GM12872 (cell line): ENCODE measurements around the gene ILKAP.

Source experiments
- TF ChIP-seq, protein P1 (sequence below): IDR thresholded peaks from 3 replicates; pipeline ENCODE4 v1.5.1; 2011; ENCODE audit warnings: low read depth, mild to moderate bottlenecking, low read length, moderate library complexity; ENCODE audit not compliant: insufficient read depth

The ILKAP gene

DNA sequence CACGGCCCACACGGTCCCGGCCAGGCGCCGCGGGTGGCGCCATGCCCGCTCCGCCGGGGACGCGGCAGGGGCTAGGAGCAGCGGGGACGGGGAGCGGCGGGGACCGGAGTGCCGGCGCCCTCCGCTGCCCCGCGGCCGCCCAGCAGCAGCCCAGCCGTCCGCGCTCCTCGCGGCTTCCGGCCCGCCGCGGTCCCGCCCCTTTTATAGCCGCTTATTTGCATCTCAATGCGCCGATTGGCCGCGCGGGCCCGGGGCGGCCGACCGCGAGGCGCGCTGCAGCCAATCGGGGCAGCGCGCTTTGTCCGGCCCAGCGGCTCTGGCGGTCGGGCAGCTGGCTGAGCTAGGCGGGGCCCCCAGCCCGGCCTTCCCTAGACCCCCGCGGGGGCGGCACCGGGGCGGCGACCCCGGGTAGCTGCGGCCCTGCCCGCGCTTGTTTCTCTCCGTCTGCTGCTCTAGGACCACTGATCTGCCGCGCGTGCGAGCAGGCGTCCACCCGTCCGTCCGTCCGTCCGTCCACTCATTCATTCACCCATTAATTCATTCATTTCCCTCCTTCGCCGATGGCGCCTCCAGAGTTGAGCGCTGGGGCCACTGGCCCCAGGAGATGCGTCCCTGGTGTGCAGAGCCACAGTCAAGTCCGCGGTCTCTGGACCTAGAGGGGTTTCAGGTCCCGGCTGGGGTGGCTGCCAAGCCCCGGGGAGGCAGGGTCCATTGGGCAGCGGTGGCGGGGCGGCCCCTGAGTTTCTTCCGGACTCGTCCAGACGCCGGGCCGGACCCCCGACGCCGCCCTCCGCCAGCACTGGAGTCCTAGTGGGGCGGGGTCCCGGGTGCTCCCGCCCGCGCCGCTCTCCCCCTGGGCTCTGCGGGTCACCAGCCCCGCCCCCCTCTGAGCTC lies 36.6 kb upstream of the ILKAP start, which contains the start of gene HES6:
TSS of gene HES6 (minus strand) at position 176 of the 894 bp plus-strand sequence. CDS start at position 43, 133 bp downstream.
- TF ChIP-seq, protein P1, sequence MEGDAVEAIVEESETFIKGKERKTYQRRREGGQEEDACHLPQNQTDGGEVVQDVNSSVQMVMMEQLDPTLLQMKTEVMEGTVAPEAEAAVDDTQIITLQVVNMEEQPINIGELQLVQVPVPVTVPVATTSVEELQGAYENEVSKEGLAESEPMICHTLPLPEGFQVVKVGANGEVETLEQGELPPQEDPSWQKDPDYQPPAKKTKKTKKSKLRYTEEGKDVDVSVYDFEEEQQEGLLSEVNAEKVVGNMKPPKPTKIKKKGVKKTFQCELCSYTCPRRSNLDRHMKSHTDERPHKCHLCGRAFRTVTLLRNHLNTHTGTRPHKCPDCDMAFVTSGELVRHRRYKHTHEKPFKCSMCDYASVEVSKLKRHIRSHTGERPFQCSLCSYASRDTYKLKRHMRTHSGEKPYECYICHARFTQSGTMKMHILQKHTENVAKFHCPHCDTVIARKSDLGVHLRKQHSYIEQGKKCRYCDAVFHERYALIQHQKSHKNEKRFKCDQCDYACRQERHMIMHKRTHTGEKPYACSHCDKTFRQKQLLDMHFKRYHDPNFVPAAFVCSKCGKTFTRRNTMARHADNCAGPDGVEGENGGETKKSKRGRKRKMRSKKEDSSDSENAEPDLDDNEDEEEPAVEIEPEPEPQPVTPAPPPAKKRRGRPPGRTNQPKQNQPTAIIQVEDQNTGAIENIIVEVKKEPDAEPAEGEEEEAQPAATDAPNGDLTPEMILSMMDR: no peak

DNA sequence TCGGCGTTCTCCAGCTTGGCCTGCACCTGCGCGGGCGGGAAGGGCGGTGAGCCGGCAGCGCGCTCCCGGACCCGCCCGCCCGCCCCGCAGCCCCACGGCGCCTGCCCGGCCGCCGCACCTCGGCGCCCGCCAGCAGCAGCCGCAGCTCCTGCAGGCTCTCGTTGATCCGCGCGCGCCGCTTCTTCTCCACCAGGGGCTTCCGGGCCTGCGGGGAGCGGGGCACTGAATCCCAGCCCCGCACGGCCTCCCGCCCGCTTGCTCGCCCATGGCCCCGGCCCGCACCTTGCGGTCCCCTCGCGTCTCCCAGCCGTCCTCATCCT lies 36.0 kb upstream of the ILKAP start:
- TF ChIP-seq, protein P1: no peak

DNA sequence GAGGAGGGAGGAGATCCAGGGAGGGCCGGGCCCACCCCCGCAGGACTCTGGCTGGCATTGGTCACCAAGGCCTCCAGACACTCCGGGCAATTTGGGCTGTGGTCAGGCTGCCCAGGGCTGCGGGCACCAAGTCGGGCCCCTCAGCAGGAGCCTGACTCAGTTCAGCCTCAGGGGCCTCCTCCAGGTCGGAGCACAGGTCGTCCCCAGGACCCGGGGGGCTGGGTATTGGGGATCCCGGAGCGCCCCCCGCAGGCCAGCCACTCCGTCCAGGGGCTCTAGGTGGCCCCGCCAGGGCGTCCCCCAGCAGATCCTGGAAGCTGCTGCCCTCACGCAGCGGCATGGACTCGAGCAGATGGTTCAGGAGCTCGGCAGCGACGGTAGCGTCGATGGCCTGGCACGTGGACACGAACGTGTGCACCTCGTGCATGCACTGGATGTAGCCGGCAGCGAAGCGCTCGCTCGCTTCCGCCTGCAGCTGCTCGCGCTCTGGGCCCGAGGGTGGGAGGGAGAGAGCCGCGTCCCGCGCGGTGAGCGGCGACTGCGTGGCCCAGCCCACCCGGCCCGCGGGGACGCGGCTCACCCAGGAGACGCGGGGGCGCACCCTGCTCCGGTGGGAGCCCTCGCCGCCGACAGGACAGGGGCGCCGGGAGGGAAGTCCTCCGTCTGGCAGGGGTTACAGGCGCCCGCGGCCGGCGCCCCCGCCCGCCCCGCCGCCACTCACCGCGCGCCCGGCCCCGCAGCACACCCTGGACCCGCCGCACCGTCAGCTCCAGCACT lies 35.5 kb upstream of the ILKAP start:
- TF ChIP-seq, protein P1: no peak

DNA sequence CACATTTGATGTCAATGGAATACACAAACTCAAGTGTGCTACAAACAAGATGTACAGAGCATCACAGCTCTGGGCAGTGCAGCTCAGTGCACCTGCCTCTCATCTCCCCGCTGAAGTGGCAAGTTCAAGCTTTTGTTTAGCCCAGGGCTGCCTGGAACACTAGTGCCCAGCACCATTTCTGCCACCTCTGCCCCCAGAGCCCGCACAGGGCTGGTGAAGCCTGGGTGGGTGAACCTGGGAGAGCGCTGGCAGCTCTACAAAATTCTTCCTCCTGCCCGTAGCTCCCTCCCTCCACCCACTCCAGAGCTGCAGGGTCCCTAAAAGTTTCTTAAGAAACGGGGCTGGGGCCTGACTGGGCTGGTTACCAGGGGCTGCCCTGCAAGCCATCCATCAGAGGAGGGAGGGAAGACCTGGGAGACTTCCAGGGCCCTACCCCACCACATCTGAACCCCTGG lies 34.8 kb upstream of the ILKAP start:
- TF ChIP-seq, protein P1: no peak

DNA sequence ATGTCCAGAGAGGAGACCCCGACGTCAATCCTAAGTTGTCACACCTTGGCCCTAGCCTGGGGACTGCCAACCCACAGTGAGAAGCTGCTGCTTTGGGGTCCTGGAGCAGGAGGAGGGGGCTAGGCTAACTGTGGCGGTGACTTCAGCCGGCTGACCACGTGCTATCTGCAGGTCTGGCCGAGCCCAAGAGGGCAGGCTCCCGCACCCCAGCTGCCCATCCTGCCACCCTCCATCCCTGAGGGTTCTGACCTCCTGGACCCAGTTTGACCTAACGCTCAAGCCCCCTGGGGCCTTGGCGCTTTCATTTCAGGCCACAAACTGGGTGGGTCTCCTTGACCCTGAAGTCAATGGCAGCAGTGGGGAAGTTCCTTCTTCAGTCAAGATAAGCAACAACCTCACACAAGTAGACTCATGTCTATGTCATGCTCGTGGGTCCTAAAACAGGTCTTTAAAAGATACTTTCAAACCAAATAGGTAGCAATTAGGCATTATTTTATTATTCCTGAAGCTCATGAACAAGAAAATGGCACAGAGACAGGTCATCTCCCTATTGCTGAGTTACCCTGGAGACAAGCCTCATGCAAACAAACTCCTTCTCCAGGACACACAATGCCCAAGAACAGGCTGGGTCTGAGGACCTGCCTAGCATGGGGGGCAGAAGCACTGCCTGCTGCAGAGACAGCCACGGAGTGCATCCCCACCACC lies 34.1 kb upstream of the ILKAP start:
- TF ChIP-seq, protein P1: no peak

DNA sequence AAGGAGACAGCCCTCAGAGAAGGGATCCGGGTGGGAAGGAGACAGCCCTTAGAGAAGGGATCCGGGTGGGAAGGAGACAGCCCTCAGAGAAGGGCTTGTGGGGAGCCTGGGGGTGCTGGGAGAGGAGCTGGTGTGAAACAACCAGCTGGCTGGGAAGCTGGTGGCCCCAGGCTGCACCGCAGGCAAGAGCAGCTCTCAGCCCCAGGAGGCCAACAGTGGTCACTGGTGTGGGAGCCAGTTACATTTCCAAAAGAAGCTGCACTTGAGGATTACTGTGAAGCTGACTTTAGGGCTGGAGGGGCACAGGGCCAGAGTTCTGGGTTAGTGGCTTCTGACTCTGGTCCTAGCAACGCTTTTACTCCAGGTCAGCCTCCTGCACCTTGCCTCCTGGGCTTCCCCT lies 33.1 kb upstream of the ILKAP start:
- TF ChIP-seq, protein P1: no peak

DNA sequence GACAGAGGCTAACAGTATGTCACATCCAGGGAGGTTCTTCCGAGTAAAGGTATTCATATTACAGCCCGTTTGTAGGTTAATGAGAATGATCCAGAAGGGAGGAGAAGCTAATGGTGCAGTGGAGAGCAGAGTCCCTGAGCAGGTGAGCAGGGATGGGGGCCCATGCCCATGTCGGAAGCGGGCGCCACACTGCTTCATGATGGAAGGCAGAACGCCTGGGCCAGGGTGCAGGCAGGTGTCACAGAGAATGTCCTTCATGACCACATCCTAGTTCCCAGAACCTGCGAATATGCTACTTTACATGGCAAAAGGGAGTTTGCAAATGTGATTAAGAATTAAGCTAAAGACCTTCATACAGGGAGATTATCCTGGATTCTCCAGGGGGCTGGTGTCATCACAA lies 32.4 kb upstream of the ILKAP start:
- TF ChIP-seq, protein P1: no peak
